GM12801 (cell line): ENCODE measurements around the gene SERINC5.

ENCODE experiments used
- TF ChIP-seq, protein P1 (sequence below): IDR thresholded peaks from one replicate; pipeline ENCODE4 v1.5.1; 2011; ENCODE audit warnings: control low read depth; ENCODE audit not compliant: insufficient read length; ENCODE audit errors: extremely low read depth

Gene SERINC5

GRCh38 chr5:80204808-80205614 lies 50.8 kb downstream of the SERINC5 start:
- TF ChIP-seq, protein P1, sequence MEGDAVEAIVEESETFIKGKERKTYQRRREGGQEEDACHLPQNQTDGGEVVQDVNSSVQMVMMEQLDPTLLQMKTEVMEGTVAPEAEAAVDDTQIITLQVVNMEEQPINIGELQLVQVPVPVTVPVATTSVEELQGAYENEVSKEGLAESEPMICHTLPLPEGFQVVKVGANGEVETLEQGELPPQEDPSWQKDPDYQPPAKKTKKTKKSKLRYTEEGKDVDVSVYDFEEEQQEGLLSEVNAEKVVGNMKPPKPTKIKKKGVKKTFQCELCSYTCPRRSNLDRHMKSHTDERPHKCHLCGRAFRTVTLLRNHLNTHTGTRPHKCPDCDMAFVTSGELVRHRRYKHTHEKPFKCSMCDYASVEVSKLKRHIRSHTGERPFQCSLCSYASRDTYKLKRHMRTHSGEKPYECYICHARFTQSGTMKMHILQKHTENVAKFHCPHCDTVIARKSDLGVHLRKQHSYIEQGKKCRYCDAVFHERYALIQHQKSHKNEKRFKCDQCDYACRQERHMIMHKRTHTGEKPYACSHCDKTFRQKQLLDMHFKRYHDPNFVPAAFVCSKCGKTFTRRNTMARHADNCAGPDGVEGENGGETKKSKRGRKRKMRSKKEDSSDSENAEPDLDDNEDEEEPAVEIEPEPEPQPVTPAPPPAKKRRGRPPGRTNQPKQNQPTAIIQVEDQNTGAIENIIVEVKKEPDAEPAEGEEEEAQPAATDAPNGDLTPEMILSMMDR, result no peak

- TF ChIP-seq, protein P1, result no peak
Observed at GRCh38 chr5:80198920-80199319, 56.9 kb downstream of the SERINC5 start.

- TF ChIP-seq, protein P1, result no peak
Observed at GRCh38 chr5:80198399-80198798, 57.4 kb downstream of the SERINC5 start.

- TF ChIP-seq, protein P1, result no peak
Observed at GRCh38 chr5:80195837-80196400, 59.9 kb downstream of the SERINC5 start.

DNA sequence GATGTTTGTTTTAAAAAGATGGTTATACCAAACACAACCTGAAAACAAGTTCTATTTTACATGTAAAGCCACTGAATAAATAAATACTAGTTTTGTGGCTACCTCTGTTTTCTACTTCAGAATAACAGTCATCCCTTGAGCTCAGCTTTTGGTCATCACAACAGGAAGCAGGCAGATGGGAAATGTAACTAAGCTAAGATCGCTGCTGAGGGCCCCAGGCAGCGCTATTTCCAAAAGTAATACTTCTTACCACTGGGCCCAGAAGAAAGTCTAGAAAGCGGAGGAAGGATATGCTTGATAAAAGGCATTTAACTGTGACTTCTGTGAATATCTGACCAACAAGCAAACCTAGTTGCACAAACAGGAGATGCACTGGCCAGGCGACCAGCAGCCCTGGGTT lies 61.4 kb downstream of the SERINC5 start:
- TF ChIP-seq, protein P1, result no peak

GRCh38 chr5:80193401-80193800 lies 62.4 kb downstream of the SERINC5 start:
- TF ChIP-seq, protein P1, result no peak

- TF ChIP-seq, protein P1, result no peak
Observed at GRCh38 chr5:80192507-80193241, 63.2 kb downstream of the SERINC5 start.
